GM18502 (cell line): ENCODE measurements around the gene ISCU.

ENCODE experiments used
- ATAC-seq: cut with Tn5 transposase; IDR thresholded peaks from one replicate; pipeline ENCODE4 v1.9.1; 2021; ENCODE audit warnings: mild to moderate bottlenecking; ENCODE audit not compliant: unreplicated experiment, poor library complexity

The ISCU gene

DNA sequence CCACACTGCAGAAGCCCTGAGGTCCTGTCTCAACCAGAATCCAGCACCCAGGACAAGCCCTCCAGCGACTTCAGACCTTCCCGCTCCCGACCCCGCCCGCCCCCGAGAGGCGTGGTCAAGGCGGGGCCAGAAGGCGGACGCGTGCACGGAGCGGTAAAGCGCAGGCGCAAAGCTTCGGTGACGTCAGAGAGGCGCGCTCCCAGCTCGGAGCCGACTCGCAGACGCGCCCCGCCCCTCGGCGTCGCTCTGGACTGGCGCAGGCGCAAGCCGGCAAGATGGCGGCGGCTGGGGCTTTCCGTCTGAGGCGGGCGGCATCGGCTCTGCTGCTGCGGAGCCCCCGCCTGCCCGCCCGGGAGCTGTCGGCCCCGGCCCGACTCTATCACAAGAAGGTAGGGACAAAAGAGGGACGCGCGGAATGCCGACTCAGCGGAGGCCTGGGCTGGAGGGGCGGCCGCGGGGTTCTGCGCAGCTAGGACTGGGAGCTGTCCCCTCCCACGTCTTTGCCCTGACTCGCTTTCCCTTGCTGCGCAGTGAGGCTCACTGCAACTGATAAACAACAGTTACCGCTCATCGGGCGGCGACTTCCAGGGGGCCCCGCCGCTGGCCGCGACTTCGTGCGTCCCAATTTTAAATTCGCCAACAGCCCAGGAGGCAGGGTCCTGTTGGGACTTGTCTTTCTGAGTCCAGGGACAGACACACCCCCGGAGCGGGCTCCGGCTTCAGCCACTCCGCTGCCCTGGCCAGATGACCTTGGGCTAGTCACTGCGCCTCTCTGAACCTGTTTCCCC, at the start of gene ISCU:
ISCU (plus strand) TSS at position 249 of the 788 bp plus-strand sequence; CDS start at position 276, 27 bp downstream.
- peak; percentile 56 for ATAC-seq

DNA sequence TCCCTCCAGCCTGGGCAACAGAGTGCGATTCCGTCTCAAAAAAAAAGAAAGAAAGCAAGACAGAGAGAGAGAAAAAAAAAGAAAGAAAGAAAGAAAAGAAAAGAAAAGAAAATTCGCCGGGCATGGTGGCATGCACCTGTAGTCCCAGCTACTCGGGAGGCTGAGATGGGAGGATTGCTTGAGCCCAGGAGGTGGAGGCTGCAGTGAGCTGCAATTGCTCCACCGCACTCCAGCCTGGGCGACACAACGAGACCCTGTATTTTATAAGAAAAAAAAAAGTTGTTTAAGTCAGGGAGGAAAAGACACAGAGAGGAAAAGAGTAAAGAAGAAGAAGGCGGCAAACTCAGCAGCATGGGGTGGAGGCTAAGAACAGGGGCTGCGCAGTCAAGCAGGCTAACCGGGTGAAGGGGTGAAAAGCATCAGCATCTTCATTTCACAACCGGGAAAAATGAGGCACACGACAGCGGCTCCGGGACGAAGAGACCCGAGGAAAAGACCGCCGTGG, 47.9 kb upstream of the ISCU start:
- ATAC-seq, result no peak

DNA sequence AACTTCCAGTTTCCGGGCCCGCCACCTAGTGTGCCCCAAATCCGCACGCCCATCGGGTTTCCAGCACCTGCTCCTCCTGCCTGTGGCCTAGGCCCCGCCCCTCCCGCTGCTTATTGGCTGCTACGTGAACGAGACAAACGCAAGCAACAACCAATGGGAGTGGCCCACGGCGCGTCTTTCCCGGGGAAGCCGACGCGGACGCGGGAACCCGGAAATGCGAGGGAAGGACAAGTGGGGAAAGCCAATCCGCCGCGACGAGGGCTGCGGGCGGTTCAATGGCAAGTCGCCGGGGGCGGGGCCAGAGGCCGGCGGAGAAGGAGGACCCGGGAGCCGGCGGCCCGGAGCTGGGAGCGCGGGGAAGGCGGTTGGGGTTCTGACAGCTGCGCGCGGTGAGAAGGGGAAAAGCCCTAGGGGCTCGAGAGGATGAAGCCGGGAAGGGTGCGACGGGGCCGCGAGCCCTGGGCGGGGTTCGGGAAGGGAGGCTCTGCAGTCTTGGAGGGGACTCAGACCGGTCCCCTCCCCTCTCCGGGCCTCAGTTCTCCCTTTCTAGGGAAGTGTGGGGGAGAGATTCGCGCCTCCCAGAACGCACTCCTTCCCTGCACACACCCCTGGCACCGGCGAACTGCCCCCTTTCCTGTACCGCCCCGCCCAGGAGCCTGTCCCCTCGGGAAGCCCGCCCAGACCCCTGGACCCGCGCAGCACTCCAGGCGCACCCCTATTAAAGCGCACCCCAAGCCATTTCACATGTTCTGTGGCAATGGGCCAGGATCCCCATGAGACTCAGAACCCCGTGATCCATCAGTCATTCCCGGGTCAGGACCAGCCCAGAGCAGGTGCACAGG, 47.2 kb upstream of the ISCU start, which contains the start of gene FICD:
FICD (plus strand) TSS at position 305 of the 842 bp plus-strand sequence. CDS start 1,696 bp downstream, outside the sequence.
- ATAC-seq, result peak; percentile 86

DNA sequence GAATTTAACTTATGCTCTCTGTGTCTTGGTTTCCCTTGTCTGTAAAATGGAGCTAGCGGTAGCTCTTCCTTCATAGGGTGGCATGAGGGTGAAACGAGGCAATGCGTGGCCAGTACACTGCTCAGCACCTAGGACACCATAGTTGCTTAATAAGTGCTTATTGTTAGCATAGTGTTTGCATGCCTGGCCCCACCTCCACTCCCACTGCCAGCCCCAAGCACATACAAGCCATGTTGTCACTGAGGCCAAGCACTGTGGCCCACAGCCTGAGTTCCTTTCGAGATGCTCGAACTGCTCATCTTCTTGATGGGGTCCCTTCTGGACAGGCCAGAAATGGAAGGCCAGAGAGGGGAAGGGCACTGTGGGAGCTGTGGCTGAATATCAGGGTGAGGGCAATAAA, 46.5 kb upstream of the ISCU start:
- ATAC-seq, result no peak

DNA sequence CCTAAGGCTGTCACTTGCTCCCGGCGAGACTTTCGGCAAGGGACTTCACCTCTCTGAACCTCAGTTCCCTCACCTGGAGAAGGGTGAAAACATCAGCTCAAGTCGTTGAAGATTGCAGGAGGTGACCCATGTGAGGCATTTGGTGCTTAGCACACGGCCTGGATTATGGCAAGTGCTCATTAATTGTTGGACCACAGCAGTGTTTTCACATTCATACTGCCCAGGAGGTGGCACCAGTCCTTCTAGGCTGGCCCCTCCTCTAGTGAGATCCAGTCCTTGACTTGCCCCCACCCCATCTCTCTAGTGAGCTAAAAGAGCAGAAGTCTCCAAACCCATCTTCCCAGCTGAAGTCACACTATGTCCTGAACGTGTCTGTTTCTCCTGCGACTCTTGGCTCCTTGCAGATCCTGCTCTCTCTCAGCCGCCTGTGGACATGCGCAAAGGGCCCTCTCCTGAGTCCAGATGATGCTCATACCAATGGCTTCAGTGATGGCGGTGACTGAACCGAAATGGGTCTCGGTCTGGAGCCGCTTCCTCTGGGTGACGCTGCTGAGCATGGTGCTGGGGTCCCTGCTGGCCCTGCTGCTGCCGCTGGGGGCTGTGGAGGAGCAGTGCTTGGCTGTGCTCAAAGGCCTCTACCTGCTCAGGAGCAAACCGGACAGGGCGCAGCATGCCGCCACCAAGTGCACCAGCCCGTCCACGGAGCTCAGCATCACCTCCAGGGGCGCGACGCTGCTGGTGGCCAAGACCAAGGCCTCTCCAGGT, 45.7 kb upstream of the ISCU start:
- ATAC-seq, result no peak

DNA sequence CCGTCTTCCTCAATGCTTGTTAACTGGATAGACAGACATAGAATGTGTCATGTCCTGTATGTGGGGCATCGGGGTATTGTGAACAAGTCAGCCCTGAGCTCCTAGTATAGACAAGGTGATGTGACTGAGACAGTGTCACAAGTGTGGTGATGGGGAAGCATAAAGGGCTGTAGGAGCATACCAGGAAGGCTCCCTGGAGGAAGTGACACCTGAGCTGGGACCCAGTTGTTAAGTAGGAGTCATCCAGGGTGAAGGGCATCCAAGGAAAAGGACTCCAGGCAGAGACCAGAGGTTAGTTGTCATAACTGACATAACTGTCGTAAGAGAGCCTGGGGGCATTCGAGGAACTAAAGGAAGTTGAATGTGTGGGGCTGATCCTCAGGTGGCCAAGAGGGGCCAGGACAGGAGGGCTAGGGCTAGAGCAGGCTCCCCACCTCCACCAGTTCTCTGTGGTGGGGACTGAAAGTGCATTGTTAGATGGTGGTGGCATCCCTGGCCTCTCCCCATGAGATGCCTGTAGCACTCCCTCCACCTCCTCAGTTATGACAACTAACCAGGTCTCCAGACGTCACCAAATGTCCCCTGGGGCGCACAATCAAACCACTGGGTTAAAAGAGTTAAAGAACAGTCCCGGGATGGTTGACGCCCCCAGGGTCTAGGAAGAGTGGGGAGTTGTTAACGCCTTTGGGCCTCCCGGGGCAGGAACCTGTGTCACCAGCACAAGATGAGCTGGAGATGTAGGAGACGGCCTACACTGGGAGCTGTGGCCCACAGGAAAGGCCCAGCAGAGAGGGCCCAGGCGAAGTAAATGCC, 44.9 kb upstream of the ISCU start:
- no peak for ATAC-seq

DNA sequence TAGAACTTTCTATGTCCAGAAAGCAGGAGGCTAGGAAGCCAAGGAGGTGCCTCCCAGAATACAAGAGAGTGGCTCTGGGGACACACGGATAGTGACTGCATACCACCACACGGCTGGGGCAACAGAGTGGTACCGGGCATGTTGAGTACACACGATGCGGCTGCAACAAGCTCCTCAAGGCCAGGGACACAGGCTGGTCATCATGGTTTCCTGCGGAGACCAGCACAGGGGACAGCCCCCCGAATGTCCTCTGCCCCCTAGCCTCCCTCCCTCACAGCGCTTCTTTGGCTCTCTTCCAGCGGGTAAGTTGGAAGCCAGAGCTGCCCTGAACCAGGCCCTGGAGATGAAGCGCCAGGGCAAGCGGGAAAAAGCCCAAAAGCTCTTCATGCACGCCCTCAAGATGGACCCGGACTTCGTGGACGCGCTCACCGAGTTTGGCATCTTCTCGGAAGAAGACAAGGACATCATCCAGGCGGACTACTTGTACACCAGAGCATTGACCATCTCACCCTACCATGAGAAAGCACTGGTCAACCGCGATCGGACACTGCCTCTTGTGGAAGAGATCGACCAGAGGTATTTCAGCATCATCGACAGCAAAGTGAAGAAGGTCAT, 44.2 kb upstream of the ISCU start:
- no peak for ATAC-seq

DNA sequence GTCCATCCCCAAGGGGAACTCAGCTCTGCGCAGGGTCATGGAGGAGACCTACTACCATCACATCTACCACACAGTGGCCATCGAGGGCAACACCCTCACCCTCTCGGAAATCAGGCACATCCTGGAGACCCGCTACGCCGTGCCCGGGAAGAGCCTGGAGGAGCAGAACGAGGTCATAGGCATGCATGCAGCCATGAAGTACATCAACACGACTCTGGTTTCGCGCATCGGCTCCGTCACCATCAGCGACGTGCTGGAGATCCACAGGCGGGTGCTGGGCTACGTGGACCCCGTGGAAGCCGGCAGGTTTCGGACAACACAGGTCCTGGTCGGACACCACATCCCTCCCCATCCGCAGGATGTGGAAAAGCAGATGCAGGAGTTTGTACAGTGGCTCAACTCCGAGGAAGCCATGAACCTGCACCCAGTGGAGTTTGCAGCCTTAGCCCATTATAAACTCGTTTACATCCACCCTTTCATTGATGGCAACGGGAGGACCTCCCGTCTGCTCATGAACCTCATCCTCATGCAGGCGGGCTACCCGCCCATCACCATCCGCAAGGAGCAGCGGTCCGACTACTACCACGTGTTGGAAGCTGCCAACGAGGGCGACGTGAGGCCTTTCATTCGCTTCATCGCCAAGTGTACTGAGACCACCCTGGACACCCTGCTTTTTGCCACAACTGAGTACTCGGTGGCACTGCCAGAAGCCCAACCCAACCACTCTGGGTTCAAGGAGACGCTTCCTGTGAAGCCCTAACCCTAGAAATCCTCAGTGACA, 43.5 kb upstream of the ISCU start:
- no peak for ATAC-seq

DNA sequence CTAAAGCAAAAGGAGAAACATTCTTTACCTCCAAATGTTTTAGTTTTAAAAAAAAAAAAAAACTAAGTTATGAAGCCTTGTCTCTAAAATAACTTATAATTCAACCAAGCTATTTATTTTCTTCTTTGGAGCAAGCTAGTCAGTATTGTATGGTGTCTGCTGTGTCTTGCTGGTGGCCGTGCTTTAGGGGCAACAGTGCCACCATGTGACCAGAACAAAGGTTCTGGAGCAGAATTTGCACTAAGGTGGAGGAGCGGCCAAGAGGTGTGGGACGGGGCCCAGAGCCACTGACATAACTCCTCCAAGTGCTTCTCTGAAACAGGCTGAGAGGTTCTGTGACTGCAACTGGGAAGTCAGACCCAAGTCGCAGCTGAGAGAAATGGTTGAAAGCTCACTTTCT, 42.8 kb upstream of the ISCU start:
- no peak for ATAC-seq

DNA sequence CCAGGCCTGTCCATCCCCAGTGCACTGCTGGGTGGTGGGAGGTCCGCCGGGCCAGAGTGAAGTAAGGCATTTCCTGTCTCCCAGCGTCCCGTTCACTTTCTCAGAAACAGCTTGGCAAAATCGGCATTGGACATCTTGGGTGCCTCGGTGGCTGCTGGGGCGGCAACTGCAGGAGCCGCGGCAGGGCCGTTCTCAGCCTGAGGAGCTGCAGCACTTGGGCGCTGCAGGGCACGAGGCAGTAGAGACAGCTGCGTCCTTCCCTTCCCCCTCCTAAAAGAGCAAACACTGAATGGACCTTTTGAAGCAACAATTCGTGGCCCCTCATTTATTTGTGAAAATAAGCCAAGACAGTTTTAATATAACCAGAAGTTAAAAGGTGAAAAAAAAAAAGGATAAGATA, 39.0 kb upstream of the ISCU start:
- no peak for ATAC-seq

DNA sequence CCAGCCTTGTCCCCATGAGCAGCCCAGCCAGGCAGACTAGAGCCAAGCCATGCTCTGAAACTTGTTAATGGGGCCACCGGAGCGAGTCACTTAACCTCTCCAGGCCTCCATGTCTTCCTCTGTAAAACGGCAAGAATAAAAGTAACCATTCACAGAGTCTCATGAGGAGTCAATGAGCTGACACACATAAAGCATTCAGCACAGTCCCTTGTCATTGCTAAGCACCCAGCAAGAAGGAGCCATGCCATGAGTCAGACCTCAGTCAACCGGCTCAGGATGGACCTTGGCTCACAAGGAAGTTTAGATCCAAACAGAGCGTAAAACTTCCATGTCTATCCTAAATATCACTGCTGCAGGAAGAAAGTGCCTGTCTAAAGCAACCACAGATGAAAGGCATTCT, 36.7 kb upstream of the ISCU start:
- no peak for ATAC-seq

DNA sequence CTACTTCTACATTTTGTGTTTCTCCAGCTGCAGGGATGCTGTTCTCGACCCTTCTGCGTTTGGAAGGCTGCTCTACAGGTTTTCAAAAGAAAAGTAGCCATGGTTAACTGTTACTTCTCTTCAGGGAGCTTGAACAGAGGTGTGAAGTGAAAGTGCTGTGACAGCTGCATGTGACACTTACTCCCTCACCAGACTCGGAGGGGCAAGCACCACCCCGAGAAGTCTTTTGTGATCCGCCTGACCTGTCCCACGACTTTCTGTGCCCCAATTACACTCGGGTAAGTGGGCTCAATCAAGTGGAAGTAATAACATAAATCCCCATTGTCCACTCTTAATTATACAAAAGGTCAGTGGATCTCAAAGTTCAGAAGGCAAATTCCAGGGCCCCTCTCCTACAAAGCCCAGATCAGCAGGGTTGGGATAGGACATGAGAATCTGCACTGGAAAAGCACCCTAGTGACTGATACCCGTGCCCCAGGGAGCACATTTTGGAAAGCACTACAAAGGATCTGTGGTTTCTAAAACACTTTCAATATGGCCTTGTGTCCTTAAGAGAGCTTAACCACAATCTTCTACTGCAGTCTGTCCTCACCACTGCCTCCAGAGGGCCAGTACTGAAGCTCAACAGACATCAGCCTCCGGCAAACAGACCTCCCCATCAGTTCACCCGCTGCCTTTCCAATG, 35.8 kb upstream of the ISCU start:
- ATAC-seq, result no peak

DNA sequence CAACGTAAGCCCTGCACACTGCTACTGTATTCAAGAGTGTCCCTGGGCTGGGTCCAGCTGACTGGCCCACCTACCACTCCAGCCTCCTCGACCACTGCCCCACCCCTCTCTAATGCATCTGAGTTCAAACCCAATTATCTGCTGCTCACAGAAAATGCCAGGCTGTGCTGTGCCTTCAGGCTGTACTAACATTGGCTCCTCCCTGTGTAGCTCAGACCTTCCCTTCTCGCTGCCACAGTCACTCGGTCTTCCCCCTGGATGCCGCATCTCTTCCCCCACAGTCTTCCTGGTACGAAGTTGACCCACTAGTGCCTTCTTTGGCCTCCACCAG, 35.3 kb upstream of the ISCU start:
- no peak for ATAC-seq

DNA sequence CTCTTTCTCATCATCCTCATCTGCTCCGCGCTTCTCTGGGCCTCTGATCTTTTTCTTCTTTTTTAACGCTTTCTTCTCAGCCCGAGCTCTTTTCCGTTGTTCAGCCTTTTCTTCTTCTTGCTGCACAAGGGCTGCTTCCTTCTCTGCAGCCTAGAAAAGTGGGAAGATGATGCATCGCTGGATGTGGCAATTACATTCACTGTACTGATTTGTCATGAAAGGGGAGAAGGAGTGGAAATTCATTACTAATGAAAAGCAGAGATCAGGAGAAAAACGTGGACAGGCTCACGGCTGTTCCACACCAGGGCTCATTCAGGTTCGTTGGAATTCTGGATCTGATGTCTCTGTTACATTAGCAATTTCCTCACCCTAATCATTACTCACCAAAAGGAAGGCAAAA, 32.2 kb upstream of the ISCU start:
- ATAC-seq, result no peak

DNA sequence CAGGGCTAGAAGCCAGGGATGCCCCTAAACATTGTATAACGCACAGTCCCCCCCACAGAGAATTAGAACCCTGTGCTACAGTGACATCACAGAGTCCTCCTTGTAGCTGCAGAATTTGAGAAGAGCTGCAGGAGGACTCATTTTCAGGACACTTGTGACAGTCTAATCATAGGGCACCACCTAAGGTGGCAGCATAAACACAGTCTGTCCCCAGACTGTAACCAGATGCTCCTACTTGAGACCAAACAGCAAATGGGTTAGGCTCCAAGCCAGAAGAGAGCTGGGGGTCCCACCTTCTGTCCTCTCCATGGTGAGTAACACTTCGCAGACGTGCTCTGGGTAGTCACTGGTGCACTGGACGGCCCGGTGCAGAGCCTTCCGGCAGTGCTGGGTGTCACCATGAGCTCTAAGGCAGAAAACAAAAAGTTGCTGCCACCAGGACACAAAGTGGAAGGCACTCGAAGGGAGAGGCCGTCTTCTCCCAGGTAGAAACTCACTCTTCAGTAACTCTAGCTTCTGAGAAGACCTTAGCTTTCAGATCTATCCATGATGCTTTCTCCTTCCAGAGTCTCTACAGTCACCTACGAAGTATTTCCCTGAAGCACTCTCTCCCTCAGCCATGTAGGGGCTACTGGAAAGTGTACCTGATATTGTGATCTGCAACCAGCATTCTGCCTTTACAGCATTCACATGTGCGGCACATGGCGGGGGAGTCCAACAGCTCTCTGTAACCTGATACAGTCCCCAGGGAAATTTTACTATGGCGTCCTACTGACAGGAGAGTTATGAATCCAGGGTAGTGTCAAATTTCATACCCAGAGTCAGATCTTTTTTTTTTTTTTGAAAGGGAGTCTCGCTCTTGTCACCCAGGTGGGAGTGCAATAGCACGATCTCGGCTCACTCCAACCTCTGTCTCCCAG, 30.2 kb upstream of the ISCU start:
- ATAC-seq, result no peak

DNA sequence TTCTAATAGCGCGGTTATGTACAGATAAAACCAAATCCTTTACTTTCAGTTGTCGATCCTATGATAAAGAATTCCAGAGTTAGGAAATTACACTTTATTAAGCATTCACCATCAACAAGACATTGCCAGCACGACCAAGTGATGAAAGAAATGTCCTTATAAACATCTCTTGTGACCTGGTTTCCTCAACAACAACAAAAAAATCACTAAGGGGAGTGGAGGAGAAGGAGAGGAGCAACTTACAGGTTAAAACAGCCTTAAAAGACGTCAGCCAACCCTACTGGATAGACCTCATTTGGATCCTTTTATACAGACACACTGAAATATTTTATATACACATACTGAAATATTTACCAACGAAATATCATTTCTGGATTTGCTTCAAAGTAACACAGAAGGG, 24.2 kb upstream of the ISCU start:
- ATAC-seq, result no peak

DNA sequence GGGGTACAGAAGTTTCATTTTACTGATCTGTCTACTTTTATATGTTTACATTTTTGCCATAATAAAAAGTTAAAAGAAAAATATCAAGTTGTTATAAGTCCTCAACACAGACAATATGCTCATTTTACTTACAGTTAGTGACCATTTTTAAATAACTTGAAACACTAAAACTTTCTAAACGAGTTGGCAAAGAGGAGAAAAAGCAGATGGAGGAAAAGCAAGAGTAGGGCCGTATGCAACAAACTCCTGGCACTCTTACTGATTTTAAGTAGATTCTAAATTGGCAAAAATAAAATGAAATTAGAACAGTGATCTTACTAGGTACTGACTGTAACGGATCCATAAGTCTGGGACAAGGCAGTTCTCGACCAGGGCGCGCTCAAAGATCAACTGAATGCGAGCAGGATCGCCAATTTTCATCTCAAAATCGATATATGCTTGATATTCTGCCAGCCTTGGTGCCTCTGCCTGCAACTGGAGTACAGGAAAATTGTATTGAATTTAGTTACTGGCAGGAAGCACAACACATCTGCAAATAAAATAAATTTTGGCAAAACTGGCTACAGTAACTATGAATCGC, 23.7 kb upstream of the ISCU start:
- ATAC-seq, result no peak
